HEK293 (cell line): ENCODE measurements around the gene GLMP.

Experiments used
- GFI1B ChIP-seq: fragments of 450-650 bp; formaldehyde crosslinking; IDR thresholded peaks from 2 replicates; pipeline ENCODE4 v1.5.1; 2016; ENCODE audit warnings: missing biosample characterization, missing genetic modification characterization
- HOXA7 ChIP-seq: sonication (generic); formaldehyde crosslinking; IDR thresholded peaks from 2 replicates; pipeline ENCODE4 v1.8.1; 2022; ENCODE audit warnings: missing genetic modification reagents, borderline replicate concordance
- KLF10 ChIP-seq: fragments of 450-650 bp; IDR thresholded peaks from 2 replicates; pipeline ENCODE4 v1.5.1; 2018; ENCODE audit warnings: missing biosample characterization, mild to moderate bottlenecking, missing genetic modification characterization
- OVOL3 ChIP-seq: fragments of 450-650 bp; formaldehyde crosslinking; IDR thresholded peaks from 2 replicates; pipeline ENCODE4 v1.5.1; 2016; ENCODE audit warnings: missing biosample characterization, missing genetic modification characterization
- PRDM1 ChIP-seq: fragments of 450-650 bp; formaldehyde crosslinking; IDR thresholded peaks from 2 replicates; pipeline ENCODE4; 2016; ENCODE audit warnings: missing biosample characterization, missing genetic modification characterization
- SCRT1 ChIP-seq: fragments of 450-650 bp; formaldehyde crosslinking; IDR thresholded peaks from 2 replicates; pipeline ENCODE4 v1.5.1; 2016; ENCODE audit warnings: missing biosample characterization, missing genetic modification characterization, borderline replicate concordance
- TCF7L2 ChIP-seq: IDR thresholded peaks from 2 replicates; pipeline ENCODE4 v1.6.1; 2011; ENCODE audit warnings: low read depth, mild to moderate bottlenecking, inconsistent platforms, low read length, moderate library complexity, borderline replicate concordance
- YY1 ChIP-seq: fragments of 450-650 bp; formaldehyde crosslinking; IDR thresholded peaks from 2 replicates; pipeline ENCODE4 v1.5.1; 2018; ENCODE audit warnings: missing biosample characterization, missing genetic modification characterization
- YY2 ChIP-seq: fragments of 450-650 bp; formaldehyde crosslinking; IDR thresholded peaks from 2 replicates; pipeline ENCODE4 v1.5.1; 2016; ENCODE audit warnings: missing biosample characterization, missing genetic modification characterization
- ZEB2 ChIP-seq: fragments of 450-650 bp; formaldehyde crosslinking; IDR thresholded peaks from 2 replicates; pipeline ENCODE4 v1.5.1; 2016; ENCODE audit warnings: missing biosample characterization, missing genetic modification characterization
- ZFP41 ChIP-seq: fragments of 450-650 bp; formaldehyde crosslinking; IDR thresholded peaks from 2 replicates; pipeline ENCODE4 v1.5.1; 2016; ENCODE audit warnings: missing biosample characterization, missing genetic modification characterization, borderline replicate concordance
- ZNF114 ChIP-seq: fragments of 450-650 bp; formaldehyde crosslinking; IDR thresholded peaks from 2 replicates; pipeline ENCODE4 v1.5.0; 2017; ENCODE audit warnings: missing biosample characterization, missing genetic modification characterization
- ZNF132 ChIP-seq: fragments of 450-650 bp; formaldehyde crosslinking; IDR thresholded peaks from 2 replicates; pipeline ENCODE4 v1.5.1; 2017; ENCODE audit warnings: missing biosample characterization, missing genetic modification characterization, borderline replicate concordance
- ZNF175 ChIP-seq: fragments of 450-650 bp; formaldehyde crosslinking; IDR thresholded peaks from 2 replicates; pipeline ENCODE4 v1.5.1; 2016; ENCODE audit warnings: missing biosample characterization, missing genetic modification characterization
- ZNF223 ChIP-seq: fragments of 450-650 bp; formaldehyde crosslinking; IDR thresholded peaks from 2 replicates; pipeline ENCODE4 v1.5.1; 2016; ENCODE audit warnings: missing biosample characterization, missing genetic modification characterization
- ZNF366 ChIP-seq: fragments of 450-650 bp; formaldehyde crosslinking; conservative IDR thresholded peaks from 2 replicates; pipeline ENCODE4 v1.5.1; 2016; ENCODE audit warnings: missing biosample characterization, missing genetic modification characterization
- ZNF37A ChIP-seq: fragments of 450-650 bp; IDR thresholded peaks from 2 replicates; pipeline ENCODE4 v1.5.1; 2018; ENCODE audit warnings: missing biosample characterization, missing genetic modification characterization
- ZNF416 ChIP-seq: fragments of 450-650 bp; formaldehyde crosslinking; IDR thresholded peaks from 2 replicates; pipeline ENCODE4 v1.5.1; 2016; ENCODE audit warnings: missing biosample characterization, missing genetic modification characterization
- ZNF501 ChIP-seq: fragments of 450-650 bp; formaldehyde crosslinking; IDR thresholded peaks from 2 replicates; pipeline ENCODE4 v1.5.1; 2016; ENCODE audit warnings: missing biosample characterization, missing genetic modification characterization
- ZNF558 ChIP-seq: fragments of 450-650 bp; formaldehyde crosslinking; IDR thresholded peaks from 2 replicates; pipeline ENCODE4 v1.5.1; 2016; ENCODE audit warnings: missing biosample characterization, missing genetic modification characterization
- ZNF664 ChIP-seq: fragments of 450-650 bp; formaldehyde crosslinking; IDR thresholded peaks from 2 replicates; pipeline ENCODE4 v1.5.1; 2016; ENCODE audit warnings: missing biosample characterization, missing genetic modification characterization
- ZNF776 ChIP-seq: fragments of 450-650 bp; formaldehyde crosslinking; IDR thresholded peaks from 2 replicates; pipeline ENCODE4 v1.5.0; 2017; ENCODE audit warnings: missing biosample characterization, missing genetic modification characterization, borderline replicate concordance
- ZNF791 ChIP-seq: fragments of 450-650 bp; formaldehyde crosslinking; IDR thresholded peaks from 2 replicates; pipeline ENCODE4 v1.5.1; 2016; ENCODE audit warnings: missing biosample characterization, missing genetic modification characterization
- ZNF830 ChIP-seq: fragments of 450-650 bp; IDR thresholded peaks from 2 replicates; pipeline ENCODE4 v1.5.0; 2018; ENCODE audit warnings: missing biosample characterization, missing genetic modification characterization, low read depth, mild to moderate bottlenecking, moderate library complexity
- TF ChIP-seq, protein P1 (sequence below): fragments of 450-650 bp; formaldehyde crosslinking; IDR thresholded peaks from 2 replicates; pipeline ENCODE4 v1.5.1; 2016; ENCODE audit warnings: missing biosample characterization, missing genetic modification characterization
- TF ChIP-seq, protein P2 (sequence below): fragments of 450-650 bp; formaldehyde crosslinking; IDR thresholded peaks from 2 replicates; pipeline ENCODE4 v1.5.1; 2016; ENCODE audit warnings: missing biosample characterization, missing genetic modification characterization
- TF ChIP-seq, protein P3 (sequence below): fragments of 450-650 bp; formaldehyde crosslinking; IDR thresholded peaks from 2 replicates; pipeline ENCODE4 v1.5.1; 2016; ENCODE audit warnings: missing biosample characterization, missing genetic modification characterization, borderline replicate concordance
- TF ChIP-seq, protein P4 (sequence below): fragments of 450-650 bp; formaldehyde crosslinking; IDR thresholded peaks from 2 replicates; pipeline ENCODE4 v1.5.1; 2016; ENCODE audit warnings: missing biosample characterization, missing genetic modification characterization
- TF ChIP-seq, protein P5 (sequence below): fragments of 450-650 bp; formaldehyde crosslinking; IDR thresholded peaks from 2 replicates; pipeline ENCODE4 v1.5.1; 2016; ENCODE audit warnings: missing biosample characterization, missing genetic modification characterization
- TF ChIP-seq, protein P6 (sequence below): fragments of 450-650 bp; formaldehyde crosslinking; IDR thresholded peaks from 2 replicates; pipeline ENCODE4 v1.5.1; 2016; ENCODE audit warnings: missing biosample characterization, missing genetic modification characterization

Gene GLMP

DNA sequence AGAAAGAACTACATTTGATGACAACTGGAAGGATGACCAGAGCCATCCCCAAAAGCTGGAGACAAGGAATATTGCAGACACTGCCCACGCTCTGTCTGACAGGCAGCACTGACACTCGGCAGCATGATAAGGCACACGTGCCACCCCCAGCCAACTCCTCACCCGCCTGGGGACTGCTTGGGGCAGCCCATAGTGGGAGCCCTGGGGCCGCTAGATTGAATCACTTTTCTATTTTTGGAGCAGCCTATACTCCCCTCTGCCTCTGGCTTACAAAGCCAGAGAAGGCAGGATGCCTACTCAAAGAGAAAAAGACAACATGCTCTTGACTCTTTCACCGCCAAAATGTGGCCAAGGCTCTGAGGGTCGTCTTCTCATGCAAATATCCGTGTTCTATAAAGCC, 14.2 kb downstream of the GLMP start (continued):
- TF ChIP-seq PRDM1 (tag by site-specific recombination) (no peak), HOXA7 (no peak), ZNF223 (tag by site-specific recombination) (no peak), ZNF664 (no peak), ZNF558 (tag by site-specific recombination) (no peak), ZNF830 (tag by site-specific recombination) (no peak), ZNF132 (tag by site-specific recombination) (no peak), ZNF501 (tag by site-specific recombination) (no peak), ZEB2 (no peak; the same call in 1 of the 2 replicates), ZNF114 (tag by site-specific recombination) (no peak), ZNF416 (tag by site-specific recombination) (no peak), ZNF776 (tag by site-specific recombination) (no peak), ZNF37A (tag by site-specific recombination) (no peak), GFI1B (tag by site-specific recombination) (no peak), OVOL3 (no peak), ZNF366 (peak; percentile 53), ZNF175 (no peak), ZFP41 (no peak), KLF10 (tag by site-specific recombination) (no peak), TCF7L2 (no peak), YY2 (no peak), ZNF791 (no peak), YY1 (tag by site-specific recombination) (no peak), SCRT1 (tag by site-specific recombination) (no peak)
- TF ChIP-seq, protein P1, sequence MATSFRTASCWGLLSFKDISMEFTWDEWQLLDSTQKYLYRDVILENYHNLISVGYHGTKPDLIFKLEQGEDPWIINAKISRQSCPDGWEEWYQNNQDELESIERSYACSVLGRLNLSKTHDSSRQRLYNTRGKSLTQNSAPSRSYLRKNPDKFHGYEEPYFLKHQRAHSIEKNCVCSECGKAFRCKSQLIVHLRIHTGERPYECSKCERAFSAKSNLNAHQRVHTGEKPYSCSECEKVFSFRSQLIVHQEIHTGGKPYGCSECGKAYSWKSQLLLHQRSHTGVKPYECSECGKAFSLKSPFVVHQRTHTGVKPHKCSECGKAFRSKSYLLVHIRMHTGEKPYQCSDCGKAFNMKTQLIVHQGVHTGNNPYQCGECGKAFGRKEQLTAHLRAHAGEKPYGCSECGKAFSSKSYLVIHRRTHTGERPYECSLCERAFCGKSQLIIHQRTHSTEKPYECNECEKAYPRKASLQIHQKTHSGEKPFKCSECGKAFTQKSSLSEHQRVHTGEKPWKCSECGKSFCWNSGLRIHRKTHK (tag by site-specific recombination), result no peak
- TF ChIP-seq, protein P2, sequence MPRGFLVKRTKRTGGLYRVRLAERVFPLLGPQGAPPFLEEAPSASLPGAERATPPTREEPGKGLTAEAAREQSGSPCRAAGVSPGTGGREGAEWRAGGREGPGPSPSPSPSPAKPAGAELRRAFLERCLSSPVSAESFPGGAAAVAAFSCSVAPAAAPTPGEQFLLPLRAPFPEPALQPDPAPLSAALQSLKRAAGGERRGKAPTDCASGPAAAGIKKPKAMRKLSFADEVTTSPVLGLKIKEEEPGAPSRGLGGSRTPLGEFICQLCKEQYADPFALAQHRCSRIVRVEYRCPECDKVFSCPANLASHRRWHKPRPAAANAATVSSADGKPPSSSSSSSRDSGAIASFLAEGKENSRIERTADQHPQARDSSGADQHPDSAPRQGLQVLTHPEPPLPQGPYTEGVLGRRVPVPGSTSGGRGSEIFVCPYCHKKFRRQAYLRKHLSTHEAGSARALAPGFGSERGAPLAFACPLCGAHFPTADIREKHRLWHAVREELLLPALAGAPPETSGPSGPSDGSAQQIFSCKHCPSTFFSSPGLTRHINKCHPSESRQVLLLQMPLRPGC (tag by site-specific recombination), result no peak
- TF ChIP-seq, protein P3, sequence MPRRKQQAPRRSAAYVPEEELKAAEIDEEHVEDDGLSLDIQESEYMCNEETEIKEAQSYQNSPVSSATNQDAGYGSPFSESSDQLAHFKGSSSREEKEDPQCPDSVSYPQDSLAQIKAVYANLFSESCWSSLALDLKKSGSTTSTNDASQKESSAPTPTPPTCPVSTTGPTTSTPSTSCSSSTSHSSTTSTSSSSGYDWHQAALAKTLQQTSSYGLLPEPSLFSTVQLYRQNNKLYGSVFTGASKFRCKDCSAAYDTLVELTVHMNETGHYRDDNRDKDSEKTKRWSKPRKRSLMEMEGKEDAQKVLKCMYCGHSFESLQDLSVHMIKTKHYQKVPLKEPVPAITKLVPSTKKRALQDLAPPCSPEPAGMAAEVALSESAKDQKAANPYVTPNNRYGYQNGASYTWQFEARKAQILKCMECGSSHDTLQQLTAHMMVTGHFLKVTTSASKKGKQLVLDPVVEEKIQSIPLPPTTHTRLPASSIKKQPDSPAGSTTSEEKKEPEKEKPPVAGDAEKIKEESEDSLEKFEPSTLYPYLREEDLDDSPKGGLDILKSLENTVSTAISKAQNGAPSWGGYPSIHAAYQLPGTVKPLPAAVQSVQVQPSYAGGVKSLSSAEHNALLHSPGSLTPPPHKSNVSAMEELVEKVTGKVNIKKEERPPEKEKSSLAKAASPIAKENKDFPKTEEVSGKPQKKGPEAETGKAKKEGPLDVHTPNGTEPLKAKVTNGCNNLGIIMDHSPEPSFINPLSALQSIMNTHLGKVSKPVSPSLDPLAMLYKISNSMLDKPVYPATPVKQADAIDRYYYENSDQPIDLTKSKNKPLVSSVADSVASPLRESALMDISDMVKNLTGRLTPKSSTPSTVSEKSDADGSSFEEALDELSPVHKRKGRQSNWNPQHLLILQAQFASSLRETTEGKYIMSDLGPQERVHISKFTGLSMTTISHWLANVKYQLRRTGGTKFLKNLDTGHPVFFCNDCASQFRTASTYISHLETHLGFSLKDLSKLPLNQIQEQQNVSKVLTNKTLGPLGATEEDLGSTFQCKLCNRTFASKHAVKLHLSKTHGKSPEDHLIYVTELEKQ (tag by site-specific recombination), result no peak
- TF ChIP-seq, protein P4, sequence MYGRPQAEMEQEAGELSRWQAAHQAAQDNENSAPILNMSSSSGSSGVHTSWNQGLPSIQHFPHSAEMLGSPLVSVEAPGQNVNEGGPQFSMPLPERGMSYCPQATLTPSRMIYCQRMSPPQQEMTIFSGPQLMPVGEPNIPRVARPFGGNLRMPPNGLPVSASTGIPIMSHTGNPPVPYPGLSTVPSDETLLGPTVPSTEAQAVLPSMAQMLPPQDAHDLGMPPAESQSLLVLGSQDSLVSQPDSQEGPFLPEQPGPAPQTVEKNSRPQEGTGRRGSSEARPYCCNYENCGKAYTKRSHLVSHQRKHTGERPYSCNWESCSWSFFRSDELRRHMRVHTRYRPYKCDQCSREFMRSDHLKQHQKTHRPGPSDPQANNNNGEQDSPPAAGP (tag by site-specific recombination), result no peak
- TF ChIP-seq, protein P5, sequence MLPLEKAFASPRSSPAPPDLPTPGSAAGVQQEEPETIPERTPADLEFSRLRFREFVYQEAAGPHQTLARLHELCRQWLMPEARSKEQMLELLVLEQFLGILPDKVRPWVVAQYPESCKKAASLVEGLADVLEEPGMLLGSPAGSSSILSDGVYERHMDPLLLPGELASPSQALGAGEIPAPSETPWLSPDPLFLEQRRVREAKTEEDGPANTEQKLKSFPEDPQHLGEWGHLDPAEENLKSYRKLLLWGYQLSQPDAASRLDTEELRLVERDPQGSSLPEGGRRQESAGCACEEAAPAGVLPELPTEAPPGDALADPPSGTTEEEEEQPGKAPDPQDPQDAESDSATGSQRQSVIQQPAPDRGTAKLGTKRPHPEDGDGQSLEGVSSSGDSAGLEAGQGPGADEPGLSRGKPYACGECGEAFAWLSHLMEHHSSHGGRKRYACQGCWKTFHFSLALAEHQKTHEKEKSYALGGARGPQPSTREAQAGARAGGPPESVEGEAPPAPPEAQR (tag by site-specific recombination), result no peak
- TF ChIP-seq, protein P6, sequence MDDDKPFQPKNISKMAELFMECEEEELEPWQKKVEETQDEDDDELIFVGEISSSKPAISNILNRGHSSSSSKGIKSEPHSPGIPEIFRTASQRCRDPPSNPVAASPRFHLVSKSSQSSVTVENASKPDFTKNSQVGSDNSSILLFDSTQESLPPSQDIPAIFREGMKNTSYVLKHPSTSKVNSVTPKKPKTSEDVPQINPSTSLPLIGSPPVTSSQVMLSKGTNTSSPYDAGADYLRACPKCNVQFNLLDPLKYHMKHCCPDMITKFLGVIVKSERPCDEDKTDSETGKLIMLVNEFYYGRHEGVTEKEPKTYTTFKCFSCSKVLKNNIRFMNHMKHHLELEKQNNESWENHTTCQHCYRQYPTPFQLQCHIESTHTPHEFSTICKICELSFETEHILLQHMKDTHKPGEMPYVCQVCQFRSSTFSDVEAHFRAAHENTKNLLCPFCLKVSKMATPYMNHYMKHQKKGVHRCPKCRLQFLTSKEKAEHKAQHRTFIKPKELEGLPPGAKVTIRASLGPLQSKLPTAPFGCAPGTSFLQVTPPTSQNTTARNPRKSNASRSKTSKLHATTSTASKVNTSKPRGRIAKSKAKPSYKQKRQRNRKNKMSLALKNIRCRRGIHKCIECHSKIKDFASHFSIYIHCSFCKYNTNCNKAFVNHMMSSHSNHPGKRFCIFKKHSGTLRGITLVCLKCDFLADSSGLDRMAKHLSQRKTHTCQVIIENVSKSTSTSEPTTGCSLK, result no peak
